Activated naive CD4-positive, alpha-beta T cell treated with anti-CD3 and anti-CD28 coated beads for 36 hours (primary cell): ENCODE results near the gene RIMS3. TPM values are rescaled to one million over a fixed set of nuclear protein-coding genes. Genes with fewer than 3 reads are reported as not detected.

Experiments
- CTCF ChIA-PET: fragments of 350-600 bp; sonication (Branson Sonifier 250); formaldehyde crosslinking; loops from one replicate; lab custom pipeline; 2021; ENCODE audit warnings: antibody characterized with exemption; lab: Charles Lee
- DNase-seq: peaks from one replicate; pipeline ENCODE4 v3.0.0-alpha.2; 2020
- H3K27ac Mint-ChIP-seq: one replicate; pipeline ENCODE4 v1.8.0; 2021; ENCODE audit warnings: mild to moderate bottlenecking, mixed read lengths
- H3K27me3 Mint-ChIP-seq: one replicate; pipeline ENCODE4 v1.8.0; 2021; ENCODE audit warnings: low read depth, mixed read lengths
- H3K36me3 Mint-ChIP-seq: one replicate; pipeline ENCODE4 v1.8.0; 2021; ENCODE audit warnings: low read depth, mixed read lengths
- H3K4me1 Mint-ChIP-seq: one replicate; pipeline ENCODE4 v1.8.0; 2021; ENCODE audit warnings: low read depth, mixed read lengths
- H3K4me3 Mint-ChIP-seq: one replicate; pipeline ENCODE4 v1.8.0; 2021; ENCODE audit warnings: mild to moderate bottlenecking, moderate library complexity, mixed read lengths
- H3K9me3 Mint-ChIP-seq: one replicate; pipeline ENCODE4 v1.8.0; 2021; ENCODE audit warnings: mixed read lengths
- intact Hi-C: fragments of 100-400 bp; cut with micrococcal nuclease; formaldehyde crosslinking; loops from one replicate; pipeline ENCODE4 v1.15.1; 2023
- total RNA-seq, 2 experiments: library from RNA; stranded (reverse); gene quantifications; one replicate each; pipeline ENCODE4 v1.2.3, GENCODE V29; 2021

The RIMS3 gene
- total RNA-seq, 2 experiments from 2014 or later = 3.6 to 3.7 TPM

- Mint-ChIP-seq H3K4me1 (peaks cover 3% of the 10 kb centered on the region), H3K9me3 (no peaks in the 10 kb centered on the region), H3K27ac (no peak overlapping the region), H3K4me3 (no peak overlapping the region), H3K27me3 (no peaks in the 10 kb centered on the region), H3K36me3 (no peaks in the 10 kb centered on the region)
- CTCF ChIA-PET = no interaction called here
- intact Hi-C loops = no loop called here
- DNase-seq = no peak
Observed at GRCh38 chr1:40622936-40623629, 42.4 kb downstream of the RIMS3 start.

DNA sequence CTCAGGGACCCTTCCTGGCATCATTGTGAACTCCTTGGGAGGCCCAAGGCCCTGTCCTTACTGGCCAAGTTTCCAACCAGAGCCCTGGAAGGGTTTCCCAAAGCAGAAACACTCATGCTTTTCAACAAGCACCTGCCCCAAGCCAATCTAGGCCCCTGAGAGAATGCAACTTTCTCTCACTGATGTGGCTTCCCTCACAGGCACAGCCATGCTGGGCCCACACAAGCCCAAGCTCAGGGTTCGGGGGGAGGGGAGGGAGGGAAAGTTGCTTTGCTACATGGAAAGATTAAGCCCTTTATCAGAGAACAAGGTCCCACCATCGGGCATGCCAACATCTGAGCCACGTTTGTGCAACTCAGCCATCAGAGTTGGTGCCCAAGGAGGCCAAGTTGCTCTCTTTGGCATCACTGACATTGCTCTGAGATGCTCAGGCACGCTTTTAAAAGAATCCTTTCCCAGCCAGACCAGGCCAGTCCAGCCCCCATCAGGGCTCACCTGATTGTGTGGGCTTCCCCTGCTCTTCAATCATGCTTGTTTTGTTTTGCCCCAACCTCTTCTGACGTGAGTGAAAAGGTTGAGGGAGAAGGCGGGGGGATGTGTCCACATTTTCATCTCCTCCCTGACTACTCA, 43.5 kb downstream of the RIMS3 start:
- intact Hi-C loops = no loop called here
- Mint-ChIP-seq H3K4me3 (no peak overlapping the region), H3K4me1 (no peaks in the 10 kb centered on the region), H3K9me3 (no peaks in the 10 kb centered on the region), H3K27ac (no peak overlapping the region), H3K36me3 (no peaks in the 10 kb centered on the region), H3K27me3 (no peaks in the 10 kb centered on the region)
- CTCF ChIA-PET = no interaction called here
- no peak for DNase-seq

- DNase-seq = no peak
- H3K27ac Mint-ChIP-seq = no peak overlapping the region
- H3K4me3 Mint-ChIP-seq = no peak overlapping the region
- CTCF ChIA-PET = no interaction called here
- no peaks in the 10 kb centered on the region for H3K9me3 Mint-ChIP-seq
- intact Hi-C loops = no loop called here
- H3K36me3 Mint-ChIP-seq = no peaks in the 10 kb centered on the region
- no peaks in the 10 kb centered on the region for H3K4me1 Mint-ChIP-seq
- no peaks in the 10 kb centered on the region for H3K27me3 Mint-ChIP-seq
Observed at GRCh38 chr1:40620586-40621210, 44.8 kb downstream of the RIMS3 start.

DNA sequence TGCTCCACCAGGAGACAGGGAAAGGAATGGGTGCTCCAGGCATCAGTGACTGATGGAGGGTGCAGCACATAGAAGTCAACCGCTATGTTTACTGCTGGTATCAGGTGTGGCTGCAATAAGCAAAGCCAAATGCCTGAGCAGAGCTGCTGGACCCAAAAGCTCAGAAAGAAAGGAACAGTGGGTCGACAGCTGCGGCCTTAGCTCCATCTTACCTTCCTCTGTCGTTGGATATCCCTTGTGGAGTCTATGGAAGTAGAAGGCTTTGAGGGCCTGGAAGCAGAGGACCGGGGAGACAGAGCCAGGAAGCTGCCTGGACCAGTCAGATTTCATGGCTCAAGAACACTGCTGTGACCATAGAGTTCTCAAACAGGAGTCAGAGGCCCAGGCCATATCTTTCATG, 45.3 kb downstream of the RIMS3 start:
- no peaks in the 10 kb centered on the region for H3K9me3 Mint-ChIP-seq
- H3K4me3 Mint-ChIP-seq = no peak overlapping the region
- H3K36me3 Mint-ChIP-seq = no peaks in the 10 kb centered on the region
- H3K27me3 Mint-ChIP-seq = no peaks in the 10 kb centered on the region
- intact Hi-C loops = no loop called here
- DNase-seq = no peak
- H3K4me1 Mint-ChIP-seq = no peaks in the 10 kb centered on the region
- no peak overlapping the region for H3K27ac Mint-ChIP-seq
- CTCF ChIA-PET = no interaction called here

- Mint-ChIP-seq H3K4me1 (no peaks in the 10 kb centered on the region), H3K36me3 (no peaks in the 10 kb centered on the region), H3K4me3 (no peak overlapping the region), H3K27ac (no peak overlapping the region), H3K27me3 (no peaks in the 10 kb centered on the region), H3K9me3 (no peaks in the 10 kb centered on the region)
- no peak for DNase-seq
- intact Hi-C loops = no loop called here
- CTCF ChIA-PET = no interaction called here
Observed at GRCh38 chr1:40618108-40618507, 47.4 kb downstream of the RIMS3 start.

- peak; percentile 89 for DNase-seq
- CTCF ChIA-PET = interaction anchor here (0.9 to 1.7 kb wide), 9 partner anchors 34 to 339 kb away, joined by 3 to 7 read pairs (median 4); no protein-coding TSS in a partner anchor
- H3K4me1 Mint-ChIP-seq = no peaks in the 10 kb centered on the region
- H3K27ac Mint-ChIP-seq = no peak overlapping the region
- H3K4me3 Mint-ChIP-seq = no peak overlapping the region
- no peaks in the 10 kb centered on the region for H3K36me3 Mint-ChIP-seq
- H3K9me3 Mint-ChIP-seq = no peaks in the 10 kb centered on the region
- intact Hi-C loops = loop anchor here (1.0 to 2.0 kb wide), 5 partner anchors 53 to 336 kb away; partner anchors contain the start of gene RIMS3
- H3K27me3 Mint-ChIP-seq = no peaks in the 10 kb centered on the region
Observed at GRCh38 chr1:40612345-40612831, 53.1 kb downstream of the RIMS3 start.

- DNase-seq = no peak
- Mint-ChIP-seq H3K36me3 (no peaks in the 10 kb centered on the region), H3K4me3 (no peak overlapping the region), H3K4me1 (no peaks in the 10 kb centered on the region), H3K27me3 (no peaks in the 10 kb centered on the region), H3K27ac (no peak overlapping the region), H3K9me3 (no peaks in the 10 kb centered on the region)
- CTCF ChIA-PET = interaction anchor here (0.9 to 1.4 kb wide), 2 partner anchors 239 to 341 kb away, joined by 3 to 5 read pairs; no protein-coding TSS in a partner anchor
- intact Hi-C loops = no loop called here
Observed at GRCh38 chr1:40610156-40610555, 55.3 kb downstream of the RIMS3 start.

- DNase-seq = no peak
- intact Hi-C loops = no loop called here
- Mint-ChIP-seq H3K9me3 (no peaks in the 10 kb centered on the region), H3K4me3 (no peak overlapping the region), H3K4me1 (no peaks in the 10 kb centered on the region), H3K27me3 (no peaks in the 10 kb centered on the region), H3K36me3 (no peaks in the 10 kb centered on the region), H3K27ac (no peak overlapping the region)
- CTCF ChIA-PET = interaction anchor here (0.6 to 0.8 kb wide), 2 partner anchors 242 to 255 kb away, joined by 3 to 5 read pairs; no protein-coding TSS in a partner anchor
Observed at GRCh38 chr1:40607921-40608320, 57.6 kb downstream of the RIMS3 start.

DNA sequence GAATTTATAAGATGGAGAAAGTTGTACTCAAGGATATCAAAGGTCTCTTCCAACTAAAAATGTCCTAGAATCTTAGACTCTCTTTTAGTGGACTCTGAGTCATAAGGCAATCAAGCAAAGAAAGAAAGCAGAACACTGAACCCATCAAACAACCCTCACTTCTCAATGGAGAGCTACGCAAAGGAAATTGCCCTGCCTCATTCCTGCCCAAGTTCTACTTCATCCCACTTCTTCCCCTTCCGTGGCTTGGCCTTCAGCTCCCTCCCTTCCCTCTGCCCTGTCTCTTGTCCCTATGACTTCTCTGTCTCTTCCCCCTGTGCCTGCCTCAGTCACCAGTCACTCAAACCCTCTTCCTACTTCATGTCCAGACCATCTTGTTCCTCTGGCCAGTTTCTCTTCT, 58.5 kb downstream of the RIMS3 start:
- DNase-seq = no peak
- no peak overlapping the region for H3K4me3 Mint-ChIP-seq
- H3K9me3 Mint-ChIP-seq = no peaks in the 10 kb centered on the region
- no peaks in the 10 kb centered on the region for H3K27me3 Mint-ChIP-seq
- no peaks in the 10 kb centered on the region for H3K36me3 Mint-ChIP-seq
- no peaks in the 10 kb centered on the region for H3K4me1 Mint-ChIP-seq
- CTCF ChIA-PET = no interaction called here
- no peak overlapping the region for H3K27ac Mint-ChIP-seq
- intact Hi-C loops = no loop called here

GRCh38 chr1:40606194-40606593, 59.3 kb downstream of the RIMS3 start:
- Mint-ChIP-seq H3K36me3 (no peaks in the 10 kb centered on the region), H3K27me3 (no peaks in the 10 kb centered on the region), H3K27ac (no peak overlapping the region), H3K4me3 (no peak overlapping the region), H3K9me3 (no peaks in the 10 kb centered on the region), H3K4me1 (no peaks in the 10 kb centered on the region)
- DNase-seq = no peak
- intact Hi-C loops = no loop called here
- CTCF ChIA-PET = no interaction called here

DNA sequence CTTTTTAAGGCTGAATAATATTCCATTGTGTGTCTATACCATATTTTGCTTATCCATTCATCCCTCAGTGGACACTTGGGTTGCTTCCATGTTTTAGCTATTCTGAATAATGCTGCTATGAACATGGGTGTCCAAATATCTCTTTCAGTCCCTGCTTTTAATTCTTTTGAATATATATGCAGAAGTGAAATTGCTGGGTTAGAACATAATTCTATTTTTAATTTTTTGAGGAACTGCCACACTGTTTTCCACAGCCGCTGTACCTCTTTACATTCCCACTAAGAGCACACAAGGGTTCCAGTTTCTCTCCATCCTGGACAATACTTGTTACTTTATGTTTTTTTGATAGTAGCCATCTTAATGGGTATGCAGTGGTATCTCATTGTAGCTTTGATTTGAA, 65.6 kb downstream of the RIMS3 start:
- H3K27ac Mint-ChIP-seq = no peak overlapping the region
- no peaks in the 10 kb centered on the region for H3K36me3 Mint-ChIP-seq
- H3K27me3 Mint-ChIP-seq = no peaks in the 10 kb centered on the region
- H3K4me1 Mint-ChIP-seq = no peaks in the 10 kb centered on the region
- CTCF ChIA-PET = interaction anchor here (1.3 kb wide), 1 partner anchor 174 kb away, joined by 4 read pairs; no protein-coding TSS in a partner anchor
- H3K9me3 Mint-ChIP-seq = no peaks in the 10 kb centered on the region
- no peak for DNase-seq
- intact Hi-C loops = no loop called here
- no peak overlapping the region for H3K4me3 Mint-ChIP-seq

DNA sequence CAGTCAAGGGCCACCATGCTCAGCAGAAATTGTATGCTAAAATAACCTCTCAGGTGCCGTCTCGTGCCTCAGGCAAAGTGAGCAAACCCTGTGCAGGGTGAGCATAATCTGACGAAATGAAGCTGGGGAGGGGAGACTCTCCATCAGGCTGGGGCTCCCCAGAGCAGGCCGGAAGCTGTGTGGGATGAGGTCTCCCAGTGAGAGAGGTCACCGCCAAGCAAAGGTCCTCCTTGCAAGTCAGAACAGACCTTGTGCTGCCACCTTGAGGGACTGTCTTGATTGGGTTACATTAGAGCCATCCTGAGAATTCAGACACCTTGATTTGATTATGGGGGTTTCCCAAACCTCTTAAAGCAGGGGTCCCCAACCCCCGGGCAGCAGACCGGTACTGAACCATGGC, 69.9 kb downstream of the RIMS3 start:
- DNase-seq = peak; percentile 11
- no peaks in the 10 kb centered on the region for H3K36me3 Mint-ChIP-seq
- H3K9me3 Mint-ChIP-seq = no peaks in the 10 kb centered on the region
- no peaks in the 10 kb centered on the region for H3K27me3 Mint-ChIP-seq
- no peak overlapping the region for H3K27ac Mint-ChIP-seq
- CTCF ChIA-PET = interaction anchor here (1.7 kb wide), 1 partner anchor 179 kb away, joined by 9 read pairs; no protein-coding TSS in a partner anchor
- intact Hi-C loops = no loop called here
- H3K4me1 Mint-ChIP-seq = peaks cover 6% of the 10 kb centered on the region
- H3K4me3 Mint-ChIP-seq = no peak overlapping the region
